Measurements from ENCODE around the gene TK2. TPM values are rescaled to one million over a fixed set of nuclear protein-coding genes. Genes with fewer than 3 reads are reported as not detected.

TK2 gene
- polyA plus RNA-seq, 2 of the 4 experiments (the other 2 are of a cell fraction): 13.9 to 29.5 TPM

DNA sequence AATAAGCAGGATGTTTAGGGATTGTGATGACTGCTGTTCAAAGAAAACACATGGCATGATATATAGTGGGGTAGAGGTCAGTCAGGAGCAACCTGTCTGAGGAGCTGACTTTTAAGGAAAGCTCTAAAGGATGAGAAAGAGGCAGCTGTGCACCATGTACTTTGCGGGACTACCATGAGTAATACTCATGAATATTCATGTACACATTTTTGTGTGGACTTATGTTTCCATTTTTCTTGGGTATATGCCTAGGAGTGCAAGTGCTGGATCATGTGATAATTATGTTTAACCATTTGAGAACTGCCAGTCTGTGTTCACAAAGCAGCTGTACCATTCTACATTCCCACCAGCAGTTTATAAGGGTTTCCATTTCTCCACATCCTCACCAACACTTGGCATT, 87.0 kb downstream of the TK2 start:
- CTCF ChIA-PET: interaction anchor here (1.1 to 1.9 kb wide), 6 partner anchors 11 to 106 kb away, joined by 3 to 7 read pairs (median 4); no protein-coding TSS in a partner anchor
- no peak for DNase-seq (ENCODE audit: low read depth in 1 of 2, low spot score in 1 of 2)
- no peak for FAIRE-seq
- 63% methylated on average over 1 of the region's 1 CpG for WGBS (ENCODE audit: missing lambda C conversion rate)
- Histone ChIP-seq H3K4me1 (no peaks in the 10 kb centered on the region), H3K4me2 (no peak overlapping the region), H3K27ac (no peak overlapping the region), H3K4me3 (no peak overlapping the region), H3K9me3 (no peaks in the 10 kb centered on the region)
- TF ChIP-seq RFX5 (IDR thresholded peaks at IDR 0.05) (no peak), MYC (IDR thresholded peaks at IDR 0.05; ENCODE audit: borderline replicate concordance, low read length) (no peak), HDAC2 (IDR thresholded peaks at IDR 0.05) (no peak), EHF (CRISPR knock-in tag; IDR thresholded peaks at IDR 0.05) (no peak)
- no peak for ATAC-seq
- POLR2A ChIA-PET: no interaction called here

DNA sequence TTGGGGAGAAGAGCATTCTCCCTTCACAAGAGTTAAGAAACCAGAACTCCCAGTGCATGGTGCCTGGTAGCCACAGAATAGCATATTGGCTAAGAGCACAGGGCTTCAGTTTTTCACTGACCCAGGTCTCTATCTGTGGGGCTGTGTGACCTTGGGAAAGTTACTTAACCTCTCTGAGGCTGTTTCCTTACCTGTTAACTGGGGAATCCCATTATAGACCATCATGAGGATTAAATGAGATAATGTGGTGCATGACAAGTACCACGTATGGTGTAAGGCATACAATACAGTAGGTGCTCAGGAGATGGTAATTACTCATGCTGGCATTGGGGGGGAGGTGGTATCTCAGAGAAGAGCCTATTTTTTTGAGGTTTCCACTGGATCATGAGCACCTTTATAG, 89.2 kb downstream of the TK2 start:
- ChIA-PET POLR2A (interaction anchor here (0.7 kb wide), 1 partner anchor 54 kb away, joined by 3 read pairs; no protein-coding TSS in a partner anchor), CTCF (interaction anchor here (0.9 to 1.9 kb wide), 3 partner anchors 11 to 55 kb away, joined by 3 to 4 read pairs (median 4); no protein-coding TSS in a partner anchor)
- ATAC-seq (no peak), FAIRE-seq (no peak), DNase-seq (ENCODE audit: low read depth in 1 of 2, low spot score in 1 of 2) (no peak)
- H3K4me3 ChIP-seq: no peak overlapping the region
- no peaks in the 10 kb centered on the region for H3K9me3 ChIP-seq
- H3K4me1 ChIP-seq: 0 out of 3 replicates have a peak, but pooled peaks cover 3% of the 10 kb centered on the region
- H3K4me2 ChIP-seq: no peak overlapping the region
- WGBS (ENCODE audit: missing lambda C conversion rate): 52% methylated on average over 1 of the region's 1 CpG
- TF ChIP-seq MYC (IDR thresholded peaks at IDR 0.05; ENCODE audit: borderline replicate concordance, low read length) (no peak), ZFP36 (IDR thresholded peaks at IDR 0.05; ENCODE audit: borderline replicate concordance, partially characterized antibody) (peak; percentile 48), NFE2L2 (conservative IDR thresholded peaks at IDR 0.05; ENCODE audit: low read length) (no peak)
- H3K27ac ChIP-seq: no peak overlapping the region

DNA sequence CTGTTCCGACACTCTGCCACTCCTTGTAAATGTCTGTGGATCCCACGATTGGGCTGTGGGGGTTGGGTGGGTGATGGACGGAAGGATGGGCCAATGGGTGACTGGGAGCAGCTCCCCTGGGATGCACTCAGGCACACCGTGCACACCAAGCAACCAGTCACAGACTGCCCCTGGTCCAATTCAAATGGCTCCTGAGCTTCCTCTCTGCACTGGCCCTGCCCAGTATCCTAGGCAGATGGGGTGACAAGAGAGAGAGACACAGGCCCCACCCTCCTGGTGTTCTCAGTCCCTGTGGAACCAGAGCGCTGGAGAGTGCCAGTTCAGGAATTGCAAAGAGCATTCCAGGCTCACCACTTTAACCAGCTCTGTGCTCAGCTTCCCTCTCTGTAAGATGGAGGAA, 90.0 kb downstream of the TK2 start:
- POLR2A ChIA-PET: no interaction called here
- TF ChIP-seq, protein P1, sequence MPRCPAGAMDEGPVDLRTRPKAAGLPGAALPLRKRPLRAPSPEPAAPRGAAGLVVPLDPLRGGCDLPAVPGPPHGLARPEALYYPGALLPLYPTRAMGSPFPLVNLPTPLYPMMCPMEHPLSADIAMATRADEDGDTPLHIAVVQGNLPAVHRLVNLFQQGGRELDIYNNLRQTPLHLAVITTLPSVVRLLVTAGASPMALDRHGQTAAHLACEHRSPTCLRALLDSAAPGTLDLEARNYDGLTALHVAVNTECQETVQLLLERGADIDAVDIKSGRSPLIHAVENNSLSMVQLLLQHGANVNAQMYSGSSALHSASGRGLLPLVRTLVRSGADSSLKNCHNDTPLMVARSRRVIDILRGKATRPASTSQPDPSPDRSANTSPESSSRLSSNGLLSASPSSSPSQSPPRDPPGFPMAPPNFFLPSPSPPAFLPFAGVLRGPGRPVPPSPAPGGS (IDR thresholded peaks at IDR 0.05): no peak
- no peak for TF ChIP-seq RARB (CRISPR knock-in tag; IDR thresholded peaks at IDR 0.05)
- no peak for TF ChIP-seq ZFP36 (IDR thresholded peaks at IDR 0.05; ENCODE audit: borderline replicate concordance, partially characterized antibody)
- no peak for TF ChIP-seq TFCP2L1 (CRISPR knock-in tag; IDR thresholded peaks at IDR 0.05)
- no peak for TF ChIP-seq CTCF (IDR thresholded peaks at IDR 0.05)
- no peak for TF ChIP-seq FOSB (CRISPR knock-in tag; IDR thresholded peaks at IDR 0.05)
- no peak for TF ChIP-seq CBX2 (IDR thresholded peaks at IDR 0.05; ENCODE audit: borderline replicate concordance, low read depth)
- TF ChIP-seq ESRRA (IDR thresholded peaks at IDR 0.05; ENCODE audit: borderline replicate concordance, low read length): no peak
- no peak for TF ChIP-seq RAD21 (conservative IDR thresholded peaks at IDR 0.05 in 1 of 2, IDR thresholded peaks at IDR 0.05 in 1 of 2)
- no peak for TF ChIP-seq BHLHE40 (IDR thresholded peaks at IDR 0.05; ENCODE audit: low read depth, low read length)
- TF ChIP-seq ZSCAN20 (CRISPR knock-in tag; IDR thresholded peaks at IDR 0.05): no peak
- no peak for TF ChIP-seq JUNB (IDR thresholded peaks at IDR 0.05)
- no peak for TF ChIP-seq CHD4 (IDR thresholded peaks at IDR 0.05; ENCODE audit: borderline replicate concordance)
- no peak for TF ChIP-seq EP300 (IDR thresholded peaks at IDR 0.05)
- DNase-seq (ENCODE audit: low read depth in 1 of 2, low spot score in 1 of 2): no peak
- CTCF ChIA-PET: interaction anchor here (1.2 to 2.0 kb wide), 3 partner anchors 14 to 55 kb away, joined by 3 to 5 read pairs (median 4); no protein-coding TSS in a partner anchor
- no peaks in the 10 kb centered on the region for H3K9me3 ChIP-seq
- H3K4me1 ChIP-seq: 0 out of 3 replicates have a peak, but pooled peaks cover 3% of the 10 kb centered on the region
- H3K4me3 ChIP-seq: no peak overlapping the region
- H3K4me2 ChIP-seq: no peak overlapping the region
- no peak overlapping the region for H3K27ac ChIP-seq
- WGBS (ENCODE audit: missing lambda C conversion rate): 76% methylated on average over 5 of the region's 5 CpGs
- ATAC-seq: peak; percentile 23 to 70; a peak in 3 of 6 replicates
- FAIRE-seq: no peak
